DMS79 treated with DMSO at 0.1 percent for 48 hours (cell line): Measurements from ENCODE around the gene MGAT1.
"Not testable (repeated sequence)": the region's sequence is repeated elsewhere in the genome, so short reads cannot be mapped to it uniquely, and the experiment has no call there.

Source experiments
- DNase-seq: peaks from one replicate; lab custom pipeline; 2025; lab: John Stamatoyannopoulos, UW

The MGAT1 gene

GRCh38 chr5:180804129-180804618 is 1.6 kb upstream of the MGAT1 start:
- DNase-seq, result no peak

GRCh38 chr5:180803181-180804128 is 849 bp upstream of the MGAT1 start:
- no peak for DNase-seq

GRCh38 chr5:180801596-180802324 is 846 bp downstream of the MGAT1 start:
- no peak for DNase-seq

- no peak for DNase-seq
These were observed 2.5 kb downstream of the MGAT1 start for GRCh38 chr5:180799902-180800801.

- no peak for DNase-seq
These were observed 3.4 kb downstream of the MGAT1 start for GRCh38 chr5:180799194-180799593.

- no peak for DNase-seq
These were observed 4.4 kb downstream of the MGAT1 start for GRCh38 chr5:180798193-180798592.

GRCh38 chr5:180797256-180798192 is 5.1 kb downstream of the MGAT1 start:
- no peak for DNase-seq

- DNase-seq, result no peak
These were observed 6.8 kb downstream of the MGAT1 start for GRCh38 chr5:180795771-180796313.

- no peak for DNase-seq
These were observed 9.7 kb downstream of the MGAT1 start for GRCh38 chr5:180792965-180793287.

GRCh38 chr5:180792287-180792964 is 10.2 kb downstream of the MGAT1 start:
- no peak for DNase-seq

- DNase-seq, result no peak
These were observed 10.9 kb downstream of the MGAT1 start for GRCh38 chr5:180791611-180792213.

GRCh38 chr5:180790524-180790923 is 12.1 kb downstream of the MGAT1 start:
- no peak for DNase-seq

- no peak for DNase-seq
These were observed 12.6 kb downstream of the MGAT1 start for GRCh38 chr5:180790020-180790419.

- DNase-seq, result not testable (repeated sequence)
These were observed 13.8 kb downstream of the MGAT1 start for GRCh38 chr5:180788651-180789410.

- no peak for DNase-seq
These were observed 14.7 kb downstream of the MGAT1 start for GRCh38 chr5:180787711-180788431.

- no peak for DNase-seq
These were observed 15.8 kb downstream of the MGAT1 start for GRCh38 chr5:180786531-180787398.

GRCh38 chr5:180785794-180786221 is 16.8 kb downstream of the MGAT1 start:
- DNase-seq, result no peak
